GM12892 (cell line): ENCODE results near the gene TSC22D1.

Experiments
- POLR2A ChIP-seq: IDR thresholded peaks from 2 replicates; pipeline ENCODE4 v1.6.1; 2011; ENCODE audit warnings: low read depth, low read length, control low read depth
- POLR2AphosphoS5 ChIP-seq: IDR thresholded peaks from 2 replicates; pipeline ENCODE4 v1.6.1; 2011; ENCODE audit warnings: low read depth, low read length, control low read depth
- TAF1 ChIP-seq: IDR thresholded peaks from 2 replicates; pipeline ENCODE4 v1.6.1; 2011; ENCODE audit warnings: low read depth, mild to moderate bottlenecking, control low read depth, low read length, borderline replicate concordance

GRCh38 chr13:44436589-44437337 is 139.4 kb downstream of the TSC22D1 start:
- no peak for TF ChIP-seq POLR2A
- no peak for TF ChIP-seq POLR2AphosphoS5
- TF ChIP-seq TAF1 = no peak
